ENCODE results near the gene RALGPS2. TPM values are rescaled to one million over a fixed set of nuclear protein-coding genes. Genes with fewer than 3 reads are reported as not detected.

Gene RALGPS2
- total RNA-seq, 6 donors from 2014 or later = 6.2 to 23.9 (median 7.6) TPM

DNA sequence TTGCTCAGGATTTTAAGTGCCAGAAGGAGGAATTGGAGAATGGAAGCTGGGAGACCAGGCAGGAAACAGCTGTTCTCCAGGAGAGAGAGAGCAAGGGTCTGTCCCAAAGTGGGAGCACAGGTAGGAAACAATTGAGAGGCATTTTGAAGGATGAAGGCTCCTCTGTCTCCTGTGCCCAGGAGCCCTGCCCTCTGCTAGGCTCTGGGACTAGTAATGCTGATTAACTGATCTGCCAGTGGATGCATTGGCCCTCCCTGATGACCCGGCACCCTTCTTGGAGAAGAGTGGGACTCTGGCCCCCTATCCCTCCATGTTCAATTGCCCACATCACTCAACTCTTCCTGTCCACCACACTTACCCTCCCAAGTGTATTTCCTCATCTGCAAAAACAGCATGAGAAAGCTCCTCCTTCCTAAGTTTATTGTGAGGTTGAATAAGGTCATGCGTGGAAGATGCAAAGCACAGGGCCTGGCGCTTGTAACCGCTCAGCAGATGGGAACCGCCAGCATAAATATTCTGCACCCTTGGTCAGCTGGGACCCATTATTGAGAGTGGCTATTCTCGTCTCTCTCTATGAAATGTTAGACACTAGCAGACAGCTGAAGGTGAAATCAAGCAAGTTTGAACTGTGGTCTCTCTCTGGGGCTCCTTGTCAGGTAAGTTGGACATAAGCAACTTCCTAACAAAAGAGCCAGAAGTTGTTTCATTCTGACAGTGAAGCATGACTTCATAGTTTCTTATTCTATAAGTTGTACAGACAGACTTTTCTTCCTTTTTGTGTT, 208.9 kb downstream of the RALGPS2 start:
- 59 to 74% methylated on average over 5 to 6 of the region's 6 CpGs for WGBS, 2 donors
- Histone ChIP-seq H3K4me3 (no peak overlapping the region), H3K27ac (peak overlapping the region; percentile 30 to 49 (median 42)), H3K36me3 (no peaks in the 10 kb centered on the region), H3K27me3 (no peaks in the 10 kb centered on the region), H3K4me1 (peaks cover 0 to 18% (median 8%) of the 10 kb centered on the region in 4 donors), H3K9me3 (no peaks in the 10 kb centered on the region)
- TF ChIP-seq POLR2AphosphoS5 (IDR thresholded peaks at IDR 0.05) (peak in 1 of 2 donors; percentile 23), EP300 (IDR thresholded peaks at IDR 0.05) (no peak), POLR2A (IDR thresholded peaks at IDR 0.05) (no peak)
- DNase-seq (no peak), ATAC-seq (ENCODE audit: low FRiP score in 2 of 2) (no peak)

DNA sequence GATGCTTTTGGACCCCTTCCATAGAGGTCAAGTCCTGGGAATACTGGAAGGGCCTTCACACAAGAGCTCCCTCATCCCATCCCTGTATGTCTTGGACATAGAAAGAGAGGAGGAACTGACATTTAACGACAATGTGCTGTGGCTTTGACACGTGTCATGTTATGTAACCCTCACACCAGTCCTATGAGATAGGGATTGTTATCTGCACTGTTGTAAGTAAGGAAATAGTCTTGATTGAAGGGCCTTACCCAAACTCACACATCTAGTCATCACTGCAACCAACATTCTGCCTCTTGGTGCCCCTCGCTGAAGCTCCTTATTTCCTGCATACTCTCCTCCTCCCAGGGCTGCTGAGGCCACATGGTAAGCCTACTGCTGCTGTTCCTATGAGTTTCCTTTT, 209.5 kb downstream of the RALGPS2 start:
- DNase-seq = no peak
- peaks cover 0 to 18% (median 8%) of the 10 kb centered on the region in 4 donors for H3K4me1 ChIP-seq
- H3K36me3 ChIP-seq = no peaks in the 10 kb centered on the region
- ATAC-seq (ENCODE audit: low FRiP score in 2 of 2) = no peak
- H3K4me3 ChIP-seq = no peak overlapping the region
- TF ChIP-seq CTCF (IDR thresholded peaks at IDR 0.05) (no peak), POLR2A (IDR thresholded peaks at IDR 0.05) (no peak), EP300 (IDR thresholded peaks at IDR 0.05) (no peak), POLR2AphosphoS5 (IDR thresholded peaks at IDR 0.05) (no peak)
- WGBS, 2 donors = 60 to 72% methylated on average over 3 of the region's 3 CpGs
- no peaks in the 10 kb centered on the region for H3K27me3 ChIP-seq
- H3K9me3 ChIP-seq = no peaks in the 10 kb centered on the region
- H3K27ac ChIP-seq = no peak overlapping the region

DNA sequence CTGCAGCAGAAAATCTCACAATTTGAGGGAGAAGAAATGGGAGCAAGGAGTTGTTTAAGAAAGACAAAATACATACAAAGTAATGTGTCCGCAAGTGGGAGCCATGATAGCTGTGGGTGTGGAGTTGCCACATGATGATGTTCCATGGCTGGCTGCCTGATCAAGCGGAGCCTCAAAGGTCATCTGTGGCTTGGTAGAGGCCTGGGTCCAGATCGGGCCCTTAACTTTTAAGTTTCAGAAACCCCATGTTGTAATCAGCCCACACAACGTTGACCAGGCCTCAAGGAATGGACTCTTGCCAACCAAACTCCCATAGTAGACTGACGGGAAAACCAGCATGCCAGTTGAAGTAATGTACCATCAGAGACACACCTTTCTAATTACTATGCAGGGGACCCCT, 210.6 kb downstream of the RALGPS2 start:
- Histone ChIP-seq H3K36me3 (no peaks in the 10 kb centered on the region), H3K4me1 (peaks cover 0 to 18% (median 8%) of the 10 kb centered on the region in 4 donors), H3K27me3 (no peaks in the 10 kb centered on the region), H3K4me3 (no peak overlapping the region), H3K27ac (no peak overlapping the region), H3K9me3 (no peaks in the 10 kb centered on the region)
- ATAC-seq (ENCODE audit: low FRiP score in 2 of 2) (no peak), DNase-seq (no peak)
- 66 to 70% methylated on average over 5 of the region's 5 CpGs for WGBS, 2 donors
- TF ChIP-seq EP300 (IDR thresholded peaks at IDR 0.05) (no peak), POLR2AphosphoS5 (IDR thresholded peaks at IDR 0.05) (no peak), POLR2A (IDR thresholded peaks at IDR 0.05) (no peak), CTCF (IDR thresholded peaks at IDR 0.05) (no peak)

- Histone ChIP-seq H3K36me3 (no peaks in the 10 kb centered on the region), H3K27ac (no peak overlapping the region), H3K4me1 (peaks cover 0 to 10% (median 6%) of the 10 kb centered on the region in 4 donors), H3K4me3 (no peak overlapping the region), H3K9me3 (no peaks in the 10 kb centered on the region), H3K27me3 (no peaks in the 10 kb centered on the region)
- WGBS, 2 donors = 54 to 64% methylated on average over 5 of the region's 5 CpGs
- no peak for TF ChIP-seq CTCF (IDR thresholded peaks at IDR 0.05)
- TF ChIP-seq EP300 (IDR thresholded peaks at IDR 0.05) = no peak
- TF ChIP-seq POLR2A (IDR thresholded peaks at IDR 0.05) = no peak
- no peak for TF ChIP-seq POLR2AphosphoS5 (IDR thresholded peaks at IDR 0.05)
- ATAC-seq (ENCODE audit: low FRiP score in 2 of 2) (peak in 1 of 2 donors; percentile 58), DNase-seq (no peak)
These were observed 212.7 kb downstream of the RALGPS2 start for GRCh38 chr1:178937695-178938094.

DNA sequence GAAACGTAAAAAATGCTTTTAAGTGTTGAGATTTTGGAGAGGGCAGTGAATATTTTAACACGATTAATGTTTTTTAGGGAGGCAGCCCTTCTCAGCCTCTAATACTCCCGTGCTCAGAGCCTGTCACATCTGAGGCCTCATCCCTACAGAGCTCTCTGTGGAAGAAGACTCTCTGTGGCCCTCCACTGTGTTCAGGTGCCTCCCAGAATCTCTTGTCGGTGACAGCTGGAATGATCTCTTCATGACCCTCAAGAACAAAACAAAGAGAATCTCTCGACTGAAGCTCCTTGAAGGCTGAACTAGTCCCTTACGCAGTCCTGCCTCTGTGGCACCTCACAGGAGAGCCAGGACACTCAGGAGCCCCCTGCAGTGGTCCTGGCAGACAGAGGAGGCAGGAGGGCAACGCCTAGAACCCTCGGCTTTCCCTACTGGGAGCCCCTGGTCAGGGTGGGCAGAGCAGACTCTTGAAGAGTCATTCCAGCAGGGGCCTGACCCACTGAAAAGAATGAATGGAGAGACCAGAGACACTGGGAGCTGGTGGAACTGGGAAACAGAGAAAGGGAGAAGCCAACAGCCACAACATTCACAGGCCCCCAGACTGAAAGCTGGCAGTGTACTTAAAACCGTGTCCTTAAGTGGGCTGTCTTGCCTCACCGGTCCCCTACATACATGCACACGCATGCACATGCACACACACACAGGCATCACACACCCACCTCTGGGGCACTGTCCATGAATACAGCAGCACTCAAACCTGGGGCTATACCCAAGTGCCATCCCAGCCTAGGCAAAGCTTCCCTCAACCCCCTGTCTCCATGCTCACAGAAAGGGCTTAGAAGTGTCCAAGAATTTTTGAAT, 213.3 kb downstream of the RALGPS2 start:
- Histone ChIP-seq H3K36me3 (no peaks in the 10 kb centered on the region), H3K4me3 (no peak overlapping the region), H3K9me3 (no peaks in the 10 kb centered on the region), H3K27me3 (no peaks in the 10 kb centered on the region), H3K27ac (peak overlapping the region in 1 of 4 donors; percentile 30), H3K4me1 (peaks cover 0 to 9% (median 5%) of the 10 kb centered on the region in 4 donors)
- ATAC-seq (ENCODE audit: low FRiP score in 2 of 2) = peak in 1 of 2 donors; percentile 34
- TF ChIP-seq POLR2AphosphoS5 (IDR thresholded peaks at IDR 0.05) (no peak), EP300 (IDR thresholded peaks at IDR 0.05) (no peak), CTCF (IDR thresholded peaks at IDR 0.05) (no peak), POLR2A (IDR thresholded peaks at IDR 0.05) (no peak)
- no peak for DNase-seq
- WGBS, 2 donors = 75 to 81% methylated on average over 11 of the region's 11 CpGs

Measured in upper lobe of left lung (tissue), 6 donors.